Measurements from ENCODE around the gene EMILIN1.
"Not testable (repeated sequence)": the region's sequence is repeated elsewhere in the genome, so short reads cannot be mapped to it uniquely, and the experiment has no call there.

The EMILIN1 gene

DNA sequence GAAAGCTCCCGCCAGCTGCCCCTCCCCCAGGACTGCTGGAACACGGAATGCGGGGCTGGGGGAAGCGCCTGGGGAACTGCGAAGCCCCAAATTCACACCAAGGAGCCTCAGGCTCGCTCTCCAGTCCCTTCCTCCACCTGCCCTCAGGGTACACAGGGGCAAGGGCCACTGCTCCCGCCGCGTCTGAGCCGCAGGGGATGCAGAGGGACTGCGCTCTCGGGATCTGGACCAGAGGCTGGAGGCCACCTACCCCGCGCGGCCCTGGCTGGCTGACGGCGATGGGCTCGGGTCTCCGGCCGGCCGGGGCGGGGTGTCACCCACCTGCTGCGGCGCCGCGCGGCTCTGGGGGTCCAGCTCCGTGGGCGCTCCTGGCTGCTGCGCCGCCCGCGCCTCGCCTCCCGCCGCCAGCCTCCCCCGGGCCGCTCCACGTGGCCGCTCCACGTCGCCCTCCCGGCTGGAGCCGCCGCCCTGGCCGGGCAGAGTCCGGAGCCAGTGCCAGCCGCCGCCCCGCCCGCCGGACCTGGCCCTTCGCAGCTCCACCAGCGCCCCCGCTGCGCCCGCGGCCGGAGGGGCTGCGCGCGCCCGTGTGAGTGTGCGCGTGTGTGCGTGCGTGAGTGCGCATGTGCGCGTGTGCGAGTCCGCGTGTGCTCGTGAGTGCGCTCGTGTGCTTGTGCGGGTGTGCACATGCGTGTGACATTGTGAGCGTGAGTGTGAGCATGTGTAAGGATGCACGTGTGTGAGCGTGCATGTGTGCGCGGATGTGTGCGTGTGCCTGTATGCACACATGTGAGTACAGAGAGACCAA lies 40.3 kb downstream of the EMILIN1 start, which contains the start of gene CGREF1:
TSS of gene CGREF1 (minus strand) at position 604 of the 805 bp plus-strand sequence. CDS start 14,762 bp downstream, outside the sequence.
- peak within 1 kb of the TSS; percentile 57 for H3K4me3 ChIP-seq (ENCODE audit: low read length)
- no peak within 1 kb of the TSS for H3K27ac ChIP-seq (ENCODE audit: low read depth, low read length)
- H3K9ac ChIP-seq (ENCODE audit: low read depth, low read length) = peak within 1 kb of the TSS; percentile 49
- H3K4me1 ChIP-seq (ENCODE audit: insufficient read depth, low read length) = no peaks in the 10 kb centered on the region
- no peaks in the 10 kb centered on the region for H3K9me3 ChIP-seq (ENCODE audit: insufficient read depth, low read depth, low read length)
- no peaks in the 10 kb centered on the region for H3K36me3 ChIP-seq (ENCODE audit: insufficient read depth, low read length)
- H3K27me3 ChIP-seq (ENCODE audit: insufficient read depth, low read length) = peaks cover 68% of the 10 kb centered on the region
- 9% methylated on average over 84 of the region's 84 CpGs for WGBS

DNA sequence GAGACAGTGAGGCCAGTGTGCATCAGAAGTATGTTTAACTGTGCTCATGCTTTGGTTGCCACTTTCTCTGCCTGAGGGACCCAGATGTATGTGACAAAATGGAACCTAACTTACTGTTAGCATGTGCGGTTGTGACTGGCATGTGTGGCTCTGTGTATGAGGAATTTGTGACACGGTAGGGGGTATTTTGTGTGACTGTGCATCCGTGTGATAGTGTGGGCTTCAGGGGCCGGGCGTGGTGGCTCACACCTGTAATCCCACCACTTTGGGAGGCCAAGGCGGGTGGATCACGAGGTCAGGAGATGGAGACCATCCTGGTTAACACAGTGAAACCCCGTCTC lies 40.9 kb downstream of the EMILIN1 start:
- H3K4me1 ChIP-seq (ENCODE audit: insufficient read depth, low read length); H3K9me3 ChIP-seq (ENCODE audit: insufficient read depth, low read depth, low read length); H3K27ac ChIP-seq (ENCODE audit: low read depth, low read length); H3K36me3 ChIP-seq (ENCODE audit: insufficient read depth, low read length): not testable (repeated sequence)
- WGBS = 78% methylated on average over 8 of the region's 8 CpGs
- peaks cover 74% of the 10 kb centered on the region for H3K27me3 ChIP-seq (ENCODE audit: insufficient read depth, low read length)
- peak overlapping the region; percentile 49; the same call in 1 of the 2 replicates for H3K9ac ChIP-seq (ENCODE audit: low read depth, low read length)
- H3K4me3 ChIP-seq (ENCODE audit: low read length) = peak overlapping the region; percentile 57

DNA sequence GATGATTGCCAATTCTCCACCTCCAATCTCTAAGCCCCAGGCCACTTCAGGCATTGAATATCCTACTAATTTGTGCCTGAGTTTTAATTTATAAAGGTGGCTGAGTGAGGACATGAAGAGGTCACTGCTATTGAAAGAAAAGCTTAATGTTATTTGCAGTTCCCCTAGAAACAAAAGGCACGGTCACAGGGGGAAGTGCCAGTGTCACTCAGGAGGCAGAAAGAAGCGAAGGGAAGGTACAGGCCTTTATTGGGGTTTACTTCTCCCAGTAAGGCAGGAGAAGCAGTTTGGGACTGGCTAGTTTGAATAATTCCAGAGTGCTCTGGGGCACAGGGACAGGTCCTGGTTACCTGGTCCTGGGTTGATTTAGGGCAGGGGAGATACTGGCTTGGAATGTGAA lies 43.5 kb downstream of the EMILIN1 start:
- Histone ChIP-seq H3K9ac (ENCODE audit: low read depth, low read length) (no peak overlapping the region), H3K36me3 (ENCODE audit: insufficient read depth, low read length) (no peaks in the 10 kb centered on the region), H3K4me3 (ENCODE audit: low read length) (no peak overlapping the region), H3K4me1 (ENCODE audit: insufficient read depth, low read length) (no peaks in the 10 kb centered on the region), H3K27me3 (ENCODE audit: insufficient read depth, low read length) (peaks cover 77% of the 10 kb centered on the region), H3K27ac (ENCODE audit: low read depth, low read length) (no peak overlapping the region), H3K9me3 (ENCODE audit: insufficient read depth, low read depth, low read length) (no peaks in the 10 kb centered on the region)
- WGBS = 71% methylated on average over 2 of the region's 2 CpGs

DNA sequence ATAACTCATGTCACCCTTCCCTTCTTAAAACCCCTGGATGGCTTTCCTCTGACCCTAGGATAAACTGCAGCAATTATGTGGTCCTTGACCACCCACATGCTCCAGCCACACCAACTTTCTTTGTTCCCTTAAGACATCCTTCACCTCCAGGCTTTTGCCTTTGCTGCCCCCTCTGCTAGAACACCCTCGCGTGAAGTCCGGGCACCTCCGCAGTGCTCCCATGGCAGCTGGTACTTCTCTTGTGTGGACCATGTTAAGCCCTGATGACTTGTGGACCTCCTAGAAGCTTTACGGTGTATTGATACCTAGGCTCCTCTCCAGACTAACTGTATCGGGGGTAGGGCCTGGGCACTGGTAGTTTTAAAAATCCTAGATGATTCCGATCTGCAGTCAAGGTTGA lies 44.4 kb downstream of the EMILIN1 start:
- Histone ChIP-seq H3K27me3 (ENCODE audit: insufficient read depth, low read length) (peaks cover 69% of the 10 kb centered on the region), H3K4me1 (ENCODE audit: insufficient read depth, low read length) (no peaks in the 10 kb centered on the region), H3K9ac (ENCODE audit: low read depth, low read length) (no peak overlapping the region), H3K27ac (ENCODE audit: low read depth, low read length) (no peak overlapping the region), H3K9me3 (ENCODE audit: insufficient read depth, low read depth, low read length) (no peaks in the 10 kb centered on the region), H3K4me3 (ENCODE audit: low read length) (no peak overlapping the region), H3K36me3 (ENCODE audit: insufficient read depth, low read length) (no peaks in the 10 kb centered on the region)
- 85% methylated on average over 7 of the region's 7 CpGs for WGBS

DNA sequence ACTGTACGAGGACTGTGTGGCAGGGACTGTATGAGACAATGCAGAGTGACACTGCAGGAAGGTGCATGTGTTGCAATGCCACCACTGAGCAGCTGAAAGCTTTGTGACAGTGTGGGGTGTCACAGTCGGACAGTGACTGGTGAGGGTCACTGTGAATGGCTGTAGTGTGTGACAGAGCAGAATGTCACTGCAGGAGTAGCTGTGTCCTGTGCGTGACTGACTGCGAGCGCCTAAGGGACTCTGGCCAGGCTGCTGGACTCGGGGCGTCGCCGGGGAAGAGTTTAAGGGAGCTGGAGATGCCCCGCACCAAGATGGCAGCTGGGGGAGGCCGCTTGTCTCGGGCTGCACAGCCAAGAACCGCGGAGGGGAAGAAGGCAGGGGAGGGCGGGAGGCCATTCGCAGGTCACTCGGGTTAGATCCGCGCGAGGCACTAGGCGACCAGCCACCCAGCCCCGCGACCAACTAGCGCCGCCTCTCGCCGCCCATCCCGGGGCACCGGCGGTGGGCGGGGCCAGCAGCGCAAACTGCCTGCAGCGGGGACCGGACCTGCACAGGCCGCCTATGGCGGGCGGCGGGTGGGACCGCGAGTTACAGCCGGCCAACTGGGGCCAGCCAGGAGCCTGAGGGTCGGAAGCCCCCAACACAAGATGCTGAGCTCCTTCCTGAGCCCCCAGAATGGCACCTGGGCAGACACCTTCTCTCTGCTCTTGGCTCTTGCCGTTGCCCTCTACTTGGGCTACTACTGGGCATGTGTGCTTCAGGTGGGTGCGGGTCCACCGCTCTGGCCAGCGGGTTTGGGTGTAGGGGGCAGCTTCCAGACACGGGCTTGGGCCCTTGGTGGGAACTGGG lies 45.1 kb downstream of the EMILIN1 start, which contains the start of gene ABHD1:
TSS of gene ABHD1 (plus strand) at position 514 of the 849 bp plus-strand sequence. CDS start at position 648, 134 bp downstream.
- Histone ChIP-seq H3K4me1 (ENCODE audit: insufficient read depth, low read length) (no peaks in the 10 kb centered on the region), H3K4me3 (ENCODE audit: low read length) (peak within 1 kb of the TSS; percentile 71), H3K9ac (ENCODE audit: low read depth, low read length) (peak within 1 kb of the TSS; percentile 65), H3K36me3 (ENCODE audit: insufficient read depth, low read length) (no peaks in the 10 kb centered on the region), H3K27ac (ENCODE audit: low read depth, low read length) (no peak within 1 kb of the TSS), H3K27me3 (ENCODE audit: insufficient read depth, low read length) (peaks cover 61% of the 10 kb centered on the region), H3K9me3 (ENCODE audit: insufficient read depth, low read depth, low read length) (no peaks in the 10 kb centered on the region)
- 10% methylated on average over 47 of the region's 47 CpGs for WGBS

DNA sequence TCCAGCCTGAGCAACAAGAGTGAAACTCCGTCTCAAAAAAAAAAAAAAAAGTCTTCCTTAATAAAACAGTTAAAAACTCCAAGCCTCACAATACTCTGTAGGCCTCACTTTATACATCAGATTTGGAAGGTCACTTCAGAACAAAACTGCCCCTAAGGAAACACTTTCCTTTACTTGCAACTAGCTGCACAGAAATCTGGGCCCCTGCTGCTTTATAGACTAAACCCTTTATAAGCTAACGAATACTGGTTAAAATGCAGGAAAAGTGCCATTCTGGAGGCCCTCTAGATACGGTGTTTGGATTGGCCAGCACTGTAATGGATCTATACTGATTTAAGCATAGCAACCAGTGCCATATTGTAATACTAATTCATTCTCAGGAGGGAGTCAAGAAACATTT lies 46.7 kb downstream of the EMILIN1 start:
- Histone ChIP-seq H3K36me3 (ENCODE audit: insufficient read depth, low read length) (peaks cover 2% of the 10 kb centered on the region; the same call in 1 of the 2 replicates), H3K4me1 (ENCODE audit: insufficient read depth, low read length) (no peaks in the 10 kb centered on the region), H3K27ac (ENCODE audit: low read depth, low read length) (no peak overlapping the region), H3K27me3 (ENCODE audit: insufficient read depth, low read length) (peaks cover 46% of the 10 kb centered on the region), H3K9me3 (ENCODE audit: insufficient read depth, low read depth, low read length) (no peaks in the 10 kb centered on the region), H3K4me3 (ENCODE audit: low read length) (no peak overlapping the region), H3K9ac (ENCODE audit: low read depth, low read length) (no peak overlapping the region)
- 89% methylated on average over 3 of the region's 3 CpGs for whole genome bisulfite sequencing

DNA sequence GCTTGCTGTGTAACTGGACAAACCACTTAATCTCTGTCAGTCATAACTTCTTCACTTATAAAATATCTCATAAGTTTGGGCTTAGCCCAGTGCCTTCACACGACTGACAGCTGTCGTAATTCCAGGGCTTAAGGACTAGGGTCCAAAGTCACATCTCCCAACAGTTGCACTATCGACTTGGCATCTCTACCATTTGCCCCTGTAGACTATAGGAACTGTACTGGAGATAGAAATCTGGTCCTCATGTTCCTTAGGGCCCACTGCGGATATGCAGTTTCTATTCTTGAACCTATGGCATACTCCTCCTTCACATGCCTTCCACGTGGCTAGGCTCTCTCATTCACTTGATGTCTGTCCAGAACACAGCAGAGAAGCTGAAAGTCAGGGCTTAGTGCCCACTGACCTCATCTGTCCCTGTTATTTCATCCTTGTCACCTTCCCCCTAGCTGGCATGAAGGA lies 47.9 kb downstream of the EMILIN1 start:
- 63% methylated on average over 5 of the region's 5 CpGs for WGBS

DNA sequence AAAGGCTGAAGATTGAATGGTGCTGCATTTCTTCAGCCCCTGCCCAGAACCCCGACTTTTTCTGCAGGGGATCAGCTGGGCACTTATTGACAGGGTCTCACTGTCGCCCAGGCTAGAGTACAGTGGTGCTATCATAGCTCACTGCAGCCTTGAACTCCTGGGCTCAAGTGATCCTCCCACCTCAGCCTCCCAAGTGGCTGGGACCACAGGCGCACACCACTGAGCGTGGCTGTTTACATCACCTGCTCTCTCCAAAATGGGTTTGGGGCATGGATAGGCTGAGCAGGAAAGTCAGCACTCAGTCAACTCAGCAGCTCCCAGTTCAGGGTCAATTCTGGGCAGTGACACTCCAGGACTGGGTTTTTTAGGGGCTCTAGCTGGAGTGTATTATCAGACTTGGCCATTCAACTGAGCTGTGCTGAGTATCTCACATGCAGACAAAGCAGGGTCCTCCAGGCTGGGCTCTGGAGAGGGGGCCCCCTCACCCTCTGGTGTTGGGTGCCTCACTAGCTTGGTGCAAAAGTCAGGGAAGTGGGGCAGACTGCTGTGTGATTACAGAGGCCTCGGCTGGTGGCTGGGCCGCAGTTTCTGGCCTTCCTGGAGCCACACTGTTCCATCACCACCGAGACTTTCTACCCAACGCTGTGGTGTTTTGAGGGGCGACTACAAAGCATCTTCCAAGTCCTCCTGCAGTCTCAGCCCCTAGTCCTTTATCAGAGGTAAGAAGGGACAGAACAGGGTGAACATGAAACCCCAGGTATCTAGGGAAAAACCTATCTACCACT lies 49.7 kb downstream of the EMILIN1 start:
- Histone ChIP-seq H3K4me1 (ENCODE audit: insufficient read depth, low read length) (peaks cover 1% of the 10 kb centered on the region; the same call in 1 of the 2 replicates), H3K27me3 (ENCODE audit: insufficient read depth, low read length) (peaks cover 16% of the 10 kb centered on the region), H3K27ac (ENCODE audit: low read depth, low read length) (no peak overlapping the region), H3K36me3 (ENCODE audit: insufficient read depth, low read length) (peaks cover 32% of the 10 kb centered on the region), H3K9ac (ENCODE audit: low read depth, low read length) (no peak overlapping the region), H3K9me3 (ENCODE audit: insufficient read depth, low read depth, low read length) (no peaks in the 10 kb centered on the region), H3K4me3 (ENCODE audit: low read length) (no peak overlapping the region)
- 91% methylated on average over 9 of the region's 9 CpGs for WGBS

More for the DNA sequence above, 47.9 kb downstream of the EMILIN1 start:
- Histone ChIP-seq H3K27me3 (ENCODE audit: insufficient read depth, low read length) (peaks cover 34% of the 10 kb centered on the region), H3K9me3 (ENCODE audit: insufficient read depth, low read depth, low read length) (no peaks in the 10 kb centered on the region), H3K4me3 (ENCODE audit: low read length) (no peak overlapping the region), H3K36me3 (ENCODE audit: insufficient read depth, low read length) (peaks cover 14% of the 10 kb centered on the region), H3K4me1 (ENCODE audit: insufficient read depth, low read length) (no peaks in the 10 kb centered on the region), H3K9ac (ENCODE audit: low read depth, low read length) (no peak overlapping the region), H3K27ac (ENCODE audit: low read depth, low read length) (no peak overlapping the region)

DNA sequence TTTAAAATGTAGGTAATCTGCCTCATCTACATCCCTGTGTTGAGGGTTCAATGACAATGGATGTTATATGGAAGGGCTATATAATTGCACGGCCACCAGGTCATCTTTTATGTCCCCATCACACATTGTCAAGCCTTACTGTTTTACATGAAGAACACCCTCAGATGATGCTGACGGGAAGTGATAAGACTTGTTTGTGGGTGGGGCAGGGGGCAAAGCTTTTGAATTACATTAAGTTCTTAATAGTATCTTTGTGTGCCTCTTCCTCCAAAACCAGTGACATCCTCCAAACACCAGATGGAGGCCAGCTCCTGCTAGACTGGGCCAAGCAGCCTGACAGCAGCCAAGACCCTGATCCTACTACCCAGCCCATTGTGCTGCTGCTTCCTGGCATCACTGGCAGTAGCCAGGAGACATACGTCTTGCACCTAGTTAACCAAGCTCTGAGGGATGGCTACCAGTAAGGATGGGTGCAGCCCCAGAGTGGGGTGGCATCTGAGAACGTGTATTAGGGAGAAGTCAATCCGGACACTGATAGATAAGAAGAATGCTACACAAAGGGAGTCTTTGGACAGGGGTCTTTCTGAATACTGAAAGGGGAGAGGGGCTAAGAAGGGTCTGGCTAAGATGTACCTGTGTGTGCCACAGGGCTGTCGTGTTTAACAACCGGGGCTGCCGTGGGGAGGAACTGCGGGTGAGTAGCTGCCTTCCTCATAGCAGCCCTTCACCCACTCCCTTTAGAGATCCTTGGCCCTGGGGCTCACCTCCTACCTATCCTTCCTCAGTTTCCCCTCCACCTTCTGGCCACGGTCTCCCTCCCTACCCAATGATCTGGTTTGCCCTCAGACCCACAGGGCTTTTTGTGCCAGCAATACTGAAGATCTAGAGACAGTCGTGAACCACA lies 50.5 kb downstream of the EMILIN1 start:
- peaks cover 7% of the 10 kb centered on the region for H3K27me3 ChIP-seq (ENCODE audit: insufficient read depth, low read length)
- no peak overlapping the region for H3K4me3 ChIP-seq (ENCODE audit: low read length)
- 92% methylated on average over 10 of the region's 11 CpGs for WGBS
- H3K9ac ChIP-seq (ENCODE audit: low read depth, low read length) = no peak overlapping the region
- peaks cover 5% of the 10 kb centered on the region; the same call in 1 of the 2 replicates for H3K4me1 ChIP-seq (ENCODE audit: insufficient read depth, low read length)
- H3K27ac ChIP-seq (ENCODE audit: low read depth, low read length) = no peak overlapping the region
- H3K9me3 ChIP-seq (ENCODE audit: insufficient read depth, low read depth, low read length) = no peaks in the 10 kb centered on the region
- H3K36me3 ChIP-seq (ENCODE audit: insufficient read depth, low read length) = peaks cover 32% of the 10 kb centered on the region

DNA sequence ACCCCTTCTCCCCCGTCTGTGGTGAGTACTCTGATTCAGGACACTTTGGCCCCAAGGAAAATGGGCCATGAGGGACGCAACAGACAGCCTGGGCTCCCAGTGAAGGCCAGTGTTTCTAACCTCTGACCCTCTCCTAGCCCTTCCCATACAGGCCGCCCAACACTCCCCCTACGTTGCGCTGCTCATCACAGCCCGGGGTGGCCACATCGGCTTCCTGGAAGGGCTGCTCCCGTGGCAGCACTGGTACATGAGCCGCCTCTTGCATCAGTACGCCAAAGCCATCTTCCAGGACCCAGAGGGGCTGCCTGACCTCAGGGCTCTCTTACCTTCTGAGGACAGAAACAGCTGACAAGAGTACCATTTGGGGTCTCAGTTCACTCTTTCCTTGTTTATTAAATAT lies 52.0 kb downstream of the EMILIN1 start:
- Histone ChIP-seq H3K9me3 (ENCODE audit: insufficient read depth, low read depth, low read length) (no peaks in the 10 kb centered on the region), H3K9ac (ENCODE audit: low read depth, low read length) (no peak overlapping the region), H3K4me1 (ENCODE audit: insufficient read depth, low read length) (peaks cover 5% of the 10 kb centered on the region; the same call in 1 of the 2 replicates), H3K4me3 (ENCODE audit: low read length) (no peak overlapping the region), H3K27ac (ENCODE audit: low read depth, low read length) (no peak overlapping the region), H3K27me3 (ENCODE audit: insufficient read depth, low read length) (no peaks in the 10 kb centered on the region), H3K36me3 (ENCODE audit: insufficient read depth, low read length) (peaks cover 32% of the 10 kb centered on the region)
- WGBS = 94% methylated on average over 10 of the region's 10 CpGs
